Measurements from ENCODE around the gene KCND3.

The KCND3 gene

DNA sequence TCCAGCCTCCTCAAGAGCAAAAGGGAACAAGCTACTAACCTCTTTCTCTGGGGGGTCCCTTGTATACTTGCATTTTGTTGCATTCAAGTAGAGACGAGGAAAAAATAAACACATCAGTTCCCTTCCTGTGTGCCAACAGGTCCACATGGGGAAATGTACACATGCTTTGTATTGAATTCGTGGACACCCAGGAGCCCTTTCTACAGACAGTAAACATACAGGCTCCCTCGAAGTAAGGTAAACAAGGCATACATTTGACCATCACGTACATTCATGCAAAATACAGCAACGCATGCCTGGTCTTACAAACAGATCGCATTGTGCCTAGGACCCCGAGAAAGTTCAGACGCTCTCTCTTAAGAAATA lies 1.1 kb downstream of the KCND3 start:
- no peak for DNase-seq (ENCODE audit: low spot score)

DNA sequence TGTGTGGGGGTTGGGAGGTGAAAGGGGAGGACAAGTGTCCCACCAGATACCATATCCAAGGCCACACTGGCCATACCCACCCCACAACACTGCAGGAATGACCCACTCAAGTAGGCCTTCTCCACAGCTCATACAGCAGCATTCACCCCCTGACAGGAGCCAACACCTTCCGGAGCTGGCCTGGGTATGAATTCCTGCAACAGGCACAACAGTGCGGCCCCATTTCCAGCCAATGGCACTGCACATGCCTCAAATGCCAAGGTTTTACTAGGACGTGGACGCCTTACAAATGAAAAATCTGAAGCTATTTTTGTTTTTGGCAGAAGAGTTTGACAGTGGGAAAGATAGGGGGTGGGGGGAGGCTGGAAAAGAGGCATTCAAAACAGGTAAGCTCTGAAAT lies 2.0 kb downstream of the KCND3 start:
- DNase-seq (ENCODE audit: low spot score) = no peak

DNA sequence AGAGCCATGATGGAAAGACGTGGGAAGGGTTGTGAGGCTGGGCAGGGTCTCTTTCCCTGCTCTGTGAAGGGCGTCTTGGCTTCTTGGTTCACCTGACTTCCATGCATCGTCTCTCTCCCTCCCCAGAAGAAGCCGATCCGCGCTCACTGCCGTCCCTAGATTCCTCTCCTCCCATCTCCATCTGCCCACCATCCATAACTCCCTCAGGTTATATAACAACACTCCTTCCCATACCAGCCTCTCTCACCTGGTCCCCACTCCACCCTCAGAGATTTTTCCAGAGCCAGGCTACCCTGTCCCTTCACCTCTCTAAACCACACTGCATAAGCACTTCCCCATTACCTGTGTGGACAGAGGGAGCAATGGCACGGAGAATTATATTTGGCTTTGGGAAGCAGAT lies 6.0 kb downstream of the KCND3 start:
- no peak for DNase-seq (ENCODE audit: low spot score)

DNA sequence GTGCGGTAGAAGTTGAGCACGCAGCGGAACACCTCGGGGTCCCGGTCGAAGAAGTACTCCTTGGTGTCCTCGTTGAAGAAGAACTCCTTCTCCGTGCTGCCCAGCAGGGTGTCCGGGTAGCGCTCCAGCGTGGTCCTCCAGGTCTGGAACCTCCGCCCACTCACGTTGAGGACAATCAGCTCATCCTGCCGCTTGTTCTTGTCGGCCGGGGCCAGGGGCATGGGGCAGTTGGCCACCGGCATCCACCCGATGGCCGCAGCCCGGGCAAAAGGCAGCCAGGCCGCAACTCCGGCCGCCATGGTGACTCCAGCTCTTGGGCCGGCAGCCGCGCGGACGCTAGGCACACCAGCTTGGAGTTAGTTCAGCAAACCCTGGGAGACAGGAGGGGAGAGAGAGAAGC lies 7.0 kb downstream of the KCND3 start:
- DNase-seq (ENCODE audit: low spot score) = no peak

DNA sequence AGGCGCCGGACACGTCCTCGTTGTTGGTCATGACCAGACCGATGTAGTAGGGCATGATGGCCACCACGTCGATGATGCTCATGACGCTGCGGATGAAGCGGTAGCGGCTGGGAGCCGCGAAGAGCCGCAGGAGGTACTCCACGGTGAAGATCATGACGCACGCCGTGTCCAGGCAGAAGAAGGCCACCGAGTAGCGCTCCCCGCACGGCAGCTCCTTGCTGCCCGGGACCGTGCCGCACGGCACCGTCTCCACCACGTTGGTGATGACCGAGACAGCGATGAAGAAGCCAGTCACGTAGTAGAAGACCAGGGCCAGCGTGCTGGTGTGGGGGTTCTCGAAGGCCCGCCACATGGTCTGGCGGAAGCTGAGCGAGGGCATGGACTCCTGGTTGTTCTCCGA lies 7.6 kb downstream of the KCND3 start:
- no peak for DNase-seq (ENCODE audit: low spot score)

DNA sequence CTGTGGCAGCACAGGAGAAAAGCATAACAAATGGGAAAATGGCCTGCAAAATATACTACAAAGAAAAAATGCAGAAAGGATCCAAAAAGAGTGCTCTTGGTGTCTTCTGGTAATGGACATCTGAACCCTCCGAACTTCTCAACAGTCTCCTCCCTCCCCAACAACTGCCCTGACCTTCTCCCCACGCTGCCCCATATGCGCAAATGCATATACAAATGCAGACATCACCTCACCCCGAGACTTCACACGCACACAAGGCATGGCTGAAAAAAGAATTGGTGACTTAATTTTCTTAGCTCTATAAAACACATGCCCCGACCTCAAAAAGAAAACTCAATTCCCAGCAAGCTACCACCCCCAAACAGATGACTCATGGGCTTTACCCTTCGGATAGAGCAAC lies 8.4 kb downstream of the KCND3 start:
- DNase-seq (ENCODE audit: low spot score) = no peak

DNA sequence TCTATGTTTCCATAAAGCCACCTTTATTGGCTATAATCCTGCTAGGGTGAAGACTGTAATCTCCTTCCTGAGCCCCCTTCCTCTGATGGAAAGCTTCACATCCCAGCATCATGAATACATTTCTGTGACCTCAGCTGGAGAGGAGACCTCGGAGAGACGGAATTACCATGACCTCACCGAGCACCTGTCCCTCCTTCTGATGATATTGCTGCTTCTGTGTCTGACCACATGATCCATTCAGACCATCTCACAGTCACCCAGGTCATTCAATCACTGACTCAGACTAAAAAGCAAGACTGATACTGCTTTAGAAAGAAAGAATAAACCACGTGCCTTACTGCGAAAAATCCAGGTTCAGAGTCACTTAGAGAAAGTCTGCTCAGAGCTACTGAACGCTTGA lies 8.8 kb downstream of the KCND3 start:
- no peak for DNase-seq (ENCODE audit: low spot score)

DNA sequence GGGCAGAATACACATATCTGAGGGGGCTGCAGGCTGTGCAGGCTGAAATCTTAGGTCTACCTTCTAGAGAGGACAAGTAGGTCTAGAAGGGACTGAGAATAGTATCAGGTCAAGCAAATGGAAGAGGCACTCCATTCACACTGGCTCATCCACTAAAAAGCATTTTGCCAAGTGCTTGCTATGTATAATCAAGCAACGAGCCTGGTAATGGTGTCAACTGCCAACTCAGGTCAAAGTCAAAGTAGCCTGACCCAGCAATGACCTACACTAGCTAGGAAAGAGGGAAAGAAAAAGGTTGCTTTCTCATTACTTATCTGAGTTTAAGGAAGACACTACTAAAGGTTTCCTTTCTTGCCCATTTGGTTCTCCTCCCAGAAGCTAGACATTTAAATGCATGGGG lies 10.8 kb downstream of the KCND3 start:
- no peak for DNase-seq (ENCODE audit: low spot score)

DNA sequence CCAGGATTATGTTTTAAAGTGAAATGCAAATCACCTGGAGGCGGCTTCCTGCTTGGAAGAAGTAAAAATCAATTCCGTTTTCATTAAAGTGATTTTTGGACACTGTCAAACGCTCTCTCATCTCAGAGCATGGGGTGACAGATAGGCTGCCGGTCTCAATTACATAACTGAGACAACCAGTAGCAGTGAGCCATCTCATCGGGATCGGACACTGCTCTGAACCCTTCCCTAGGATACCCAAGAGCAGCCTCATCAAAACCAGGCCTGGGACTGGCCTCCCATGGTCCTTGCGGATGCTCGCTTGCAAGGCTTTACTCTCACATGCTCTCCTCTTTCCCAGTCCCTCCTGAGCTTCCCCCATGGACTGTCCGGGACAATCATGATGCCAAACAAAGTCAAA lies 12.1 kb downstream of the KCND3 start:
- DNase-seq (ENCODE audit: low spot score) = no peak

DNA sequence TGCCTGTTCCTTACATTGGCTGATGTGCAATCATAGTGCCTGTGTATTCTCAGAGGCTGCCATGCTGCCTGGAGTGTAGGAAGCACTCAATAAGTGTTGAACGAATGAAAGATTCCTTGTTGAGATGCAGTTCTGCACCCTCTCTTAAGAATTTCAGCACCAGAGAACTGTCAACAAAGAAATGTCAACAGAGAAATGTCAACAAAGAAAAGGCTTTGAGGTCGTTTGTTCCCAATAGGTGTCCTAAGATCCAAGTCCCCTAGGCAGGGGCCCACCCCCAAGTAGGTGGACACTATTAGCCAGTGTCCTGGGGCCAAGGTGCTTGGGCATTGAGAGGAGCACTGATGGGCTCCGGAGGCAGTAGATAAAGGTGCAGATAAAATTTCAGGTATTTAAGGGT lies 12.6 kb downstream of the KCND3 start:
- no peak for DNase-seq (ENCODE audit: low spot score)

DNA sequence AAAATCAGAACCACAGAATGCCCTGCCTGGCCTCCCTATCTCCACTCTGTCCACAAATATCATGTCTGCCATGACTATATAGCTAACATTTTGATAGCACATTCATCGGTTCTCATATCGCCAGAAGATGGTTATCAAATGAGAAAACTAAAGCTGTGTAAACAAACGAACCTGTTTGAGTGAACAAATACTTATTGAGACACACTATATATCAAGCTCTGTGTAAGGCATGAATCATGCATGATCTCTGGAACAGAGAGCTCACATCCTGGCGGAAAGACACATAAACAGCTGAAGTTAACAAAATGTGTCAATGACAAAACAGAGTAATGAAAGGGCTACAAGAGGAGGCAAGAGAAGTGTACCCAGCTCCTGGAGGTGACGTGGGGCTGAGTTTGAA lies 13.1 kb downstream of the KCND3 start:
- no peak for DNase-seq (ENCODE audit: low spot score)

DNA sequence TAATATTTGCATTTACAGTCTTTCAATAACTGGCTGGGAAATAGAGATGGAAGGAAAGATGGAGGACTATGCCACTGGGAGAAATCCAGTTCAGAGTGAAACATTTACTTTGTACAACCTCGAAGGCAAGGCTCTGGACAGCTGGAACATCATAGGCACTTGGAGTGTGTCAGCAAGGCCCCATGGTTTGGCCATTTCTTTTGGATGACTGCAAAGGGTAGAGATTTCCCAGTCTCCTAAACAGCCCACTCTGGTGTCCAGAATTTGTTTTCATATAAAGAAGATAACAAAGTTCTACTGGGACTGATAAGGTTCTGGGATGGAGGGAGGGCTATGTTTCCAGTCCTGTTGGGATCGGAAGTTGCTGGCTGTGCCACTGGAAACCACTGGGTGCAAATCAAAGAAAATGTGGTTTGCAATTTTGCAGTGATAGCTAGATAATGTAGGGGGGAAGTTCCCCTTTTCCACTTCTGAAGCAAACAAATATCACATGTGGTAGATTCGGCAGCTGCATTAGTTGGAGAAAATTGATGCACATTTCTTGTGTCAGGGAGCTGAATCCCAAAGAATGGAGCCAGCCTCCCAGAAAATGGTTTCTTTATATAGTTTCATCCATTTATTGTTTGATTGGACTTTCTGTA lies 16.2 kb downstream of the KCND3 start:
- DNase-seq (ENCODE audit: low spot score) = no peak

DNA sequence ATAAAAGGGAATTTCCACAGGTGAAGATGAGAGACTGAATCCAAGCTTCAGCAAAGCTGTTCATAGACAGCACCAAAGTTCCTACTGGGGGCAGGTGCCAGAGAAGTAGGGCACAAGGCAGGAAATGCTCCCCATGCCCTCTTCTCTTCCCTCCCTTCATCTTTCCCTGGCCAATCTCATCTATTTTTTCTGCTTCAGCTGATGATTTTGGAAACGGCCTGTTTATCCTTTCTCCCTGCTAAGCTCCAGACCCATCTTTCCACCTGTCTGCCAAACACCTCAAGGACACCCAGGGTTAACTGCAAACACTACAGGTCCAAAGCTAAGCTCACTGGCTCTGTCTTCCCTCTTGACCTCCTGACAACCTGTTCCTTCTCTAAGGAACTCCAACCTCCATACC lies 18.1 kb downstream of the KCND3 start:
- no peak for DNase-seq (ENCODE audit: low spot score)

DNA sequence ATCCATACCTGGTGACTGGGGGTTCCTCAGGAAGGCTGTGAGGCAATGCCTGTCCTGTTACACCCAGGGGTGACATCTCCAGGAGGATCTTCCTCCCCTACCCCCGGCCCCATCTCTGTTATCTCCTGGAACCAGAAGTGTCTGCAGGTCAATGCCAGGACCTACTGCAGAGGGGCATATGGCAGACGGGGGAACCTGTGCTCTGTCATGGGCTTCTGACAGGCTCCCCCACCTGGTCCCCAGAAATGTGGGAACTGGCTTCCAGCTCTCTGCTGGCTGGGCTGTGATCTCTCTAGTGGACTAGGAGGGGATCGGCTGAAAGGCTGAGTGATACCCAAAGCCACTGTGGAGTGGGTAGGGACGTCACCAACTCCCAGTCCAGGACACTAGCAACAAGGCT lies 21.0 kb downstream of the KCND3 start:
- DNase-seq (ENCODE audit: low spot score) = no peak

DNA sequence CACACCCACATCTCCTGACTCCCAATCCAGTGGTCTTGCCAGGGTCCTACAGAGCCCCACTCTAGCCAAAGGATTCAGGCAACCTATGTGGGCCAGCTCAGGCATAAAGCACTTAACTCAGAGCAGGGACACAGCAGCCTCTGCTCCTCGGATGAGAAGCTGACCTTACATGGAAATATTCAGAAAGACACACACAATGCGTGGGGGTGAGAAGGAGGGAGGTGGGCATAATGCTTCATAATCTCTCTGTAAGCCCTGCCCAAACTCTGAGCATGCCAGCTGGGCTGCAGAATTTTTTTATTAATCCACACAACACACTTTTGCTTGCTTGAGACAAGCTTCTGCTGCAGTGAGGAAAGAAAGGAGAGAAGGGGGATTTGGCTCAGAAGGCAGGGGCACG lies 21.6 kb downstream of the KCND3 start:
- no peak for DNase-seq (ENCODE audit: low spot score)

DNA sequence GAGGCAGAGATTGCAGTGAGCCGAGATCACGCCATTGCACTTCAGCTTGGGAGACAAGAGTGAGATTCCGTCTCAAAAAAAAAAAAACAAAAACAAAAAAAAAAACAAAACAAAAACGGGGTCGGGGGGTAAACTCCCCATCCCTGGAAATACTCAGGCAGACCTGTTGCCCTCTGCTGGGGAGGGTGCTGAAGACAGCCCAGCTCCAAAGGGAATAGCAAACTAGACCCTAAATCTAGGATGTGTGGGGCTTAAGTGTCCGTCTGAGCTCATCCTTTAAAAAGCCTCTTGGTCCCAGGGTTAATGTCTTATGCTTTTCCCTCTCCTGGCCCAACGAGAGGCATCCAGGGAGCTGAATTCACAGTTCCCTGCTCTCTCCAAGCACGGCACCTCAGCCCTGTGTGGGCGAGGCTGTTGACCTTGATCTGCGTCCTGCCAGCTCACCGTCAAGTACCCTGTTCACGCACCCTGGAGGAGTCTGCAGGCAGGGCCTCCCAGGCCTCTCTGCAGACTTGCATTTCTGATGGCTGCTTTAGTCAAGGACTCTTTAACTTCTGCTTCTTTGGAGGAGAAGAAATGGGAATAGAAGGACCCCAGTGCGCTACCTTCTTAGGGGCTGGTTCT lies 22.3 kb downstream of the KCND3 start:
- no peak for DNase-seq (ENCODE audit: low spot score)

DNA sequence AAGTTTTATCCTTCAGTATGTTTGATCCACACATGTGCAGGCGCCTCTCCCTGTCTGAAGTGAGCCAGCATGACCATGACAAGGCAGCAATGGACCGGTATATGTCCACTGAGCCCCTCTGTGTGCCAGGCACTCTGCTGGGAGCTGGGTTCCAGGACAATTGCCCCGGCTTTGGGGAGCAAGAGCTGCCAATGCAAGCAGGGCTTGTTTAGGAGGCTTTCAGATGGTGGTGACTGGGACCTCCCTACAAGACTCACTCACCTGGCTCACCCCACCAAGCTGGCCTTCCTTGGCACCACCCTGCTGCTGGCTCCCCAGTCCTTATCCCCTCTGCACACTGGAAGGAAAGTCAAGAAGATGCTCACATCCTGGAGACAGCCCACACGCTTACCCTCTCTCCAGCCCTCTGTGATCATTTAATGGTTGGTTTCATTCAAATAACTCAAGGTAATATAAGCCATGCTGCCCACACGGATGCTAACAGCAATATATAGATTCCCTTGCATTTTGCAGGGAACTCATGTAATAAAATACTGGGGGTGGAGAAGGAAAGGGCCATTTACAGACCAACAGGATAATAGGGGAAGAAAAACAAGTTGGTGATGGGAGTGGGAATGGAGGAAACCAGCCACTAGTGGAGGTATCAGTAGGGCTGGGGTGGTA lies 23.6 kb downstream of the KCND3 start:
- DNase-seq (ENCODE audit: low spot score) = no peak

DNA sequence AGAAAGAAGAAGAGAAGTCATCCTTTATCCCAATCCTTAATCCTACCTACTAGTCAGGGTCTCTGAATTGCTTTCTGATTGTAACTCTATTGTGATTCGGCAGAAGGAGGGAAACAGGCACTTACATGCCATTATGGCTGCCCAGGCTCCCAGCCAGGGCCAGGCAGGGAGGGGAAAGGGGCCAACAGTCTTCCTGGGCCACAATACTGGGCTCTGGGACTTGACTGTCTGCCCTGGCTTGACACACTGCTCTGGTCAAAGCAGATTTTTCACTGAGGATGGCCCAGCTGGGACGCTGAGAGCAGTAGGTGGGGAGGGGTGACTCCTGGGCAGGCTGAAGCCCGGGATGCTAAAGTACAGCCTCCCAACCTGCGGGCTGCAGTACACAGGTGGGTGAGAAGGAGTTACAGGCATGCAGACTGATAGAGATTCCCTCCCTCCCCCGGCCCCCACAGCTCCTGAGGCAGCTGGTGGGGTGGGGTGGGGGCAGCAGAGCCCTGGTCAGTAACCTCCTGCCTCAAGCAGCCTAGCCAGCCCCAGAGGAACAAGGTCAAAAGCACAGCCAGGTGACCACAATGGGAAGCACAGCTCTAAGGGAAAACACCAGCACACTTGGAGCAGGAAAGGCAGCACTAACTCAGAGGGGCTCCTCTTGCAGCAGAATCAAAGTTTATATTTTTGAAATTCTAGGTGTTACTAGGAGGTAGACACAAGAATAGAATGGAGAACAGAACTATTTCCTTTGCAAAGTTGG lies 25.3 kb downstream of the KCND3 start:
- DNase-seq (ENCODE audit: low spot score) = no peak

DNA sequence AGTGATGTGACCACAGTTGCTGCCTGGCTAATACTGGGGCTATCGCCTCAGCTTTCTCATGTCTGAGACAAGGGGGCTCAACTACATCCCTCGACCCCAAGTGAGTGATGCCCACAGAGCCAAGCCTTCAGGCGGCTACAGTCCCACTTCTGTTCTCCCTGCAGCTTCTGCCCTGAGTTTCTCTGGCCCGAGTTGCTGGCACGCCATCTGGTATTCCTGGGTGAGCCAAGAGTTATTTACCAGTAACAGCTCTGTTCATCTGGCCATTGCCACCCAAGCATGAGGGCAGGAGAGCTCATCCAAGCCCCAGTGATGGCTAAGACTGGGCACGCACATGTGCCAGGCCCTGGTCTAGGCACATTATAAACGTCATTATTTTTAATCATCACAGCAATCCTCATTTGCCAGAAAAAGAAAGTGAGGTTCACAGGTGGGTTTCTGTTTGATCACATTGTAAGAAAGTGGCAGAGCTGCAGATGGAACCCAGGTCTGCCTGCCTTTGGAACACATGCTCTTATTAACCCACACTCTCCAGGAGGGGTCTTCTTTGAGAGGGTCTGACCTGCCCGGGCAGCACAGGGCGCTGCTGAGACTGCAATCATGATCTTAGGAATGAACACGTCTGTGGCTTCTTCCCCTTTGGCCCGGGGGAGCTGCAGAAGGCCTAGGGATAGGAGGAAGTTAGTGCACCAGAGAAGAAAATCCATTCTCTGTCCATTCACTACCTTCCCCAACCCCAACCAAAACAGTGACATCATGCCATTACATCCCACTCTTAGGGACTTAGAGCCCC lies 27.5 kb downstream of the KCND3 start:
- no peak for DNase-seq (ENCODE audit: low spot score)

DNA sequence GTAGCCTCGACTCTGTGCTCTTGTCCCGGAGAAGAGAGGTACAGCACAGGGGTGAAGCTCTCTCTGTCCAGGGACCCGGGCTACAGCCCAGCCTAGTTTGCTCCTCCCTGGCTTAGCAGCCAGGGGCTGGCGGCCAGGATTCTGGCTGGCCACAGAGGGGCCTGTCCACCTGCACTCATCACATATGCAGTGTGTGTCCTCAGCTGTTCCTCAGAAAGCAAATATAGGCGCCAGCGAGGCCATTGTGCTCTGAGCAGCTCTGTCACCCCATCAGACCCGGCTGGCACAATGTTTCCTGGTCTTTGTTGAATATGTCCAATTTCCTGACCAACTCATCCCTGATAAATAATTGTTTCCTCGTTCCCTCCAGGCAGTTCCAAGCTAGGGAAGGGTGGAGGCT lies 28.5 kb downstream of the KCND3 start:
- no peak for DNase-seq (ENCODE audit: low spot score)

DNA sequence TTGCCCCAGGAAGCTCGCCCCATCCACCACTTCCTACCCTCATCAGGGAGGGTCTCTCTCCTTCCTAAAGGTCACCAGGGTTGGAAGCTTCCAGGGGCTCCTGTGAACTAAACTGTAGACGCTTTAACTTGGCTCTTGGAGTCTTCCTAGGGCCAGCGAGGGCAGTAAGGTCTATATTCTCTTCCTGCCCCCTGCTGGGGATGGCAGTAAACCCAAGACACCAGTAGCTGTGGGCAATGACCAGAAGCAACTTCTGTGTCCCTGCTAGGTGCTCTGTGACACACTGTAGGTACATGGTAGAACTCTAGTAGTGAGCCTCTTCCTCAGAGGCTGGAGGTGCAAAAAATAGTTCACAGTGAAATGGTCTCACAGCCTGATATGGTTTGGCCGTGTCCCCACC lies 30.0 kb downstream of the KCND3 start:
- no peak for DNase-seq (ENCODE audit: low spot score)

DNA sequence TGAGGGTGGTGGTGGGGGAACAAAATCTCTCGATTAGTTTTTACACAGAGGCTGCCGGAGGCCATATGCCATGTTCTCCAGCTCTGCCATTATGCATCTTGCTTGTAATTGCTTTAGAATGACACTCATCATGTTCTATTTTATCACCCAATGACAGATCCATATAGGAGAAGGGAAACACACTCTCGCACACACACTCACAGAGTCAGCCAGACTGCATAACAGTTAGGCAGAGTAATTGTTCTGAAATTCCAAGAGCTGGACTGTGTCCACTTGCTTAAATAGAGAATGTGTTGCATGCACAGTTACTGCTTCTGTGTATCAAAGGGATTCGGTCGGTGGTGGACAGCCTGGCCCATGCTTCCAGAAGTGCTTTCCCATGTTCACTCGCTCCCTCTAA lies 30.6 kb downstream of the KCND3 start:
- no peak for DNase-seq (ENCODE audit: low spot score)

Measured in COLO829 (cell line).